ENCODE data around the gene SH3RF3. TPM values are rescaled to one million over a fixed set of nuclear protein-coding genes. Genes with fewer than 3 reads are reported as not detected.

The SH3RF3 gene
- total RNA-seq, 1 experiment from 2014 or later, result not detected

DNA sequence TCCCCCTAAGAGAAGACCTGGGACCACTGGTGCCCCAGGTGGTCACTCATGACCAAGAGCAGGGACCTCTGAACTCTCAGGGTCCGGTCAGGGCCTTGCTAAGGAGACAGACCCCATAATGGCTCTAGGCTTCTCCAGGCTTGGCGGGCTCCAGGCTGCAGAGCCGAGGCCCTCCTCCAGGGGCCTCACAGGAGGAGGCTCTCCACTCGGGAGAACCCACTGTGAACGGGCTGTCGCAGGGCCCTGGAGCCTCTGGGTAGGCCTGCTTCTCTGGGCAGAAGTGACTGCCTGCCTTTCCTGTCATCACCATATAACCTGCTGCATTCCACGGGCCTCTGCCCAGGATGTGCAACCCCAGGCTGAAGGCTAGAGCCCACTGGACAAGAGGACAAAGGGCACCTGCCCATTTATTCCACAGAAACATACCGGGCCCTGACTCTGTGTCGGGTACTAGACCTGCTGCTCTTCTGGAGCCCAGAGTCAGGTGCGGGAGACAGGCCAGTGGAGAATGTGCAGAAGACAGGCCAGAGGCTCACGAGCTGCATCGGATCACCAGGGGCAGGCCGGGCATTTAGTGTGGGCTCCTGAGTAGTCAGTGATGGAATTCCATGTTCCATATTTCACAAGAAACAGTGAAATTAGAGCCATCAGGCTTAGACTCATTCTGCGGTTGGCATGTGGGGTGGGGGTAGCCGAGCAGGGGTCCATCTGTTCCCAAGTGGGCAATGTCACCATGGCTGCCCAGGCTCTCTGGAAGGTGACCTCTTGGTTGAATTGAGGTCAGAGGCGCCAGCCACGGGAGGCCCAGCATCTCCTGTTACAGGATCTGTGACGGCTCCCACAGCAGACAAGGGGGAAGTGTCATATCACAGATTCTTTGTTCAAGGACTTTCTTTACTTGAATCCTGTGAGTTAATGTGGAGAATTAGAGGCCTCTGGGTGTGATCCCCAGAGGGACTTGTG, 220.8 kb downstream of the SH3RF3 start:
- peak; percentile 58 for ATAC-seq
- Histone ChIP-seq H3K9me3 (ENCODE audit: control insufficient read depth in 1 of 2, insufficient read depth in 1 of 2, low read depth in 1 of 2, low read length in 2 of 2) (no peaks in the 10 kb centered on the region), H4K20me1 (ENCODE audit: insufficient read depth) (no peaks in the 10 kb centered on the region), H3K4me1 (ENCODE audit: control insufficient read depth in 1 of 2, insufficient read depth in 2 of 2, low read length in 2 of 2) (no peaks in the 10 kb centered on the region), H2AFZ (ENCODE audit: low read depth, low read length, poor library complexity, severe bottlenecking) (no peak overlapping the region), H3K4me3 (replicated peaks in 1 of 2; ENCODE audit: low read depth in 1 of 2, low read length in 2 of 2) (no peak overlapping the region), H3K9ac (ENCODE audit: low read length) (no peak overlapping the region), H3K27ac (ENCODE audit: low read depth, low read length) (no peak overlapping the region), H3K4me2 (ENCODE audit: low read length) (no peak overlapping the region), H3K9me2 (ENCODE audit: insufficient read depth) (no peaks in the 10 kb centered on the region), H3K79me2 (ENCODE audit: insufficient read depth, low read length) (no peaks in the 10 kb centered on the region), H3K36me3 (ENCODE audit: control insufficient read depth in 1 of 2, insufficient read depth in 2 of 2, low read length in 2 of 2) (no peaks in the 10 kb centered on the region), H3K27me3 (ENCODE audit: insufficient read depth, low read length) (peaks cover 6% of the 10 kb centered on the region; the same call in 1 of the 2 replicates)
- ChIA-PET CTCF (no interaction called here), RAD21 (ENCODE audit: low non-redundant PET in 1 of 2, low total read pairs in 2 of 2, uncharacterized antibody in 2 of 2, unreplicated experiment in 2 of 2) (no interaction called here), POLR2A (no interaction called here)
- BruUV-seq (replicated peaks), result no TSS peak
- DNase-seq (ENCODE audit: low read depth, low spot score), result no peak
- intact Hi-C loops (cut with micrococcal nuclease), result no loop called here
- TF ChIP-seq, protein P1, sequence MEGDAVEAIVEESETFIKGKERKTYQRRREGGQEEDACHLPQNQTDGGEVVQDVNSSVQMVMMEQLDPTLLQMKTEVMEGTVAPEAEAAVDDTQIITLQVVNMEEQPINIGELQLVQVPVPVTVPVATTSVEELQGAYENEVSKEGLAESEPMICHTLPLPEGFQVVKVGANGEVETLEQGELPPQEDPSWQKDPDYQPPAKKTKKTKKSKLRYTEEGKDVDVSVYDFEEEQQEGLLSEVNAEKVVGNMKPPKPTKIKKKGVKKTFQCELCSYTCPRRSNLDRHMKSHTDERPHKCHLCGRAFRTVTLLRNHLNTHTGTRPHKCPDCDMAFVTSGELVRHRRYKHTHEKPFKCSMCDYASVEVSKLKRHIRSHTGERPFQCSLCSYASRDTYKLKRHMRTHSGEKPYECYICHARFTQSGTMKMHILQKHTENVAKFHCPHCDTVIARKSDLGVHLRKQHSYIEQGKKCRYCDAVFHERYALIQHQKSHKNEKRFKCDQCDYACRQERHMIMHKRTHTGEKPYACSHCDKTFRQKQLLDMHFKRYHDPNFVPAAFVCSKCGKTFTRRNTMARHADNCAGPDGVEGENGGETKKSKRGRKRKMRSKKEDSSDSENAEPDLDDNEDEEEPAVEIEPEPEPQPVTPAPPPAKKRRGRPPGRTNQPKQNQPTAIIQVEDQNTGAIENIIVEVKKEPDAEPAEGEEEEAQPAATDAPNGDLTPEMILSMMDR (IDR thresholded peaks at IDR 0.05 in 2 of 3, conservative IDR thresholded peaks at IDR 0.05 in 1 of 3; ENCODE audit: borderline replicate concordance in 1 of 3, insufficient read depth in 1 of 3, low read depth in 2 of 3, low read length in 2 of 3), result peak in 1 of 3 experiments; percentile 6; a peak in 1 of 6 replicates
- no peak for TF ChIP-seq JUND (IDR thresholded peaks at IDR 0.05)

DNA sequence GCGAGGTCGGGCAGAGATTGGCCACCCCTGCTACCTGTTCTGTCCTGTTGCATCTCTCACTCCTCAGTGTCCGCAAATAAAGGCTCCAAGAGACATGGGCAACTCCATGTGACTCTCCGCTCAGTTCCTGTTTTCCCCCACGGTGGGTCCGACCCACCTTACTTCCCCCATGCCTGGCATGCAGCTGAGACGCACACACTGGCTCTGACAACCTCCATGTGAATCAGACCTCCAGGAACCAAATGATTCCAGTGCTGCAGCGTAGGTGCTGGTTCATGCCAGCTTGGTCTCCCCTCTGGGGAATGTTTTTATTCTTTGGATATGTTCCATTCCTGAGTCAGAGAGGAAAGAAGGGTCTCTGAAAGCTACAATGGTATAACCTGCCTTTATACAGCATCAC, 221.5 kb downstream of the SH3RF3 start:
- ChIA-PET RAD21 (ENCODE audit: low non-redundant PET in 1 of 2, low total read pairs in 2 of 2, uncharacterized antibody in 2 of 2, unreplicated experiment in 2 of 2) (no interaction called here), CTCF (no interaction called here), POLR2A (no interaction called here)
- H3K9me3 ChIP-seq (ENCODE audit: control insufficient read depth in 1 of 2, insufficient read depth in 1 of 2, low read depth in 1 of 2, low read length in 2 of 2), result no peaks in the 10 kb centered on the region
- H2AFZ ChIP-seq (ENCODE audit: low read depth, low read length, poor library complexity, severe bottlenecking), result no peak overlapping the region
- H3K27ac ChIP-seq (ENCODE audit: low read depth, low read length), result no peak overlapping the region
- H3K27me3 ChIP-seq (ENCODE audit: insufficient read depth, low read length), result 0 out of 2 replicates have a peak, but pooled peaks cover 6% of the 10 kb centered on the region
- no peak overlapping the region for H3K9ac ChIP-seq (ENCODE audit: low read length)
- no peaks in the 10 kb centered on the region for H3K4me1 ChIP-seq (ENCODE audit: control insufficient read depth in 1 of 2, insufficient read depth in 2 of 2, low read length in 2 of 2)
- DNase-seq (ENCODE audit: low read depth, low spot score) (no peak), ATAC-seq (no peak)
- no peak overlapping the region for H3K4me3 ChIP-seq (replicated peaks in 1 of 2; ENCODE audit: low read depth in 1 of 2, low read length in 2 of 2)
- intact Hi-C loops (cut with micrococcal nuclease), result no loop called here
- H3K36me3 ChIP-seq (ENCODE audit: control insufficient read depth in 1 of 2, insufficient read depth in 2 of 2, low read length in 2 of 2), result no peaks in the 10 kb centered on the region
- no peaks in the 10 kb centered on the region for H3K9me2 ChIP-seq (ENCODE audit: insufficient read depth)
- no peaks in the 10 kb centered on the region for H3K79me2 ChIP-seq (ENCODE audit: insufficient read depth, low read length)
- H3K4me2 ChIP-seq (ENCODE audit: low read length), result no peak overlapping the region
- H4K20me1 ChIP-seq (ENCODE audit: insufficient read depth), result no peaks in the 10 kb centered on the region
- BruUV-seq (replicated peaks), result no TSS peak
- TF ChIP-seq, protein P1 (IDR thresholded peaks at IDR 0.05 in 2 of 3, conservative IDR thresholded peaks at IDR 0.05 in 1 of 3; ENCODE audit: borderline replicate concordance in 1 of 3, insufficient read depth in 1 of 3, low read depth in 2 of 3, low read length in 2 of 3), result no peak
- TF ChIP-seq YY1 (IDR thresholded peaks at IDR 0.05; ENCODE audit: extremely low read depth, insufficient replicate concordance, low read depth, low read length) (no peak), ZNF274 (IDR thresholded peaks at IDR 0.05; ENCODE audit: low read depth, low read length) (no peak), TCF7L2 (IDR thresholded peaks at IDR 0.05; ENCODE audit: borderline replicate concordance, extremely low read depth, insufficient read depth, insufficient read length) (no peak), FOSL1 (IDR thresholded peaks at IDR 0.05; ENCODE audit: low read depth) (no peak), SIN3A (IDR thresholded peaks at IDR 0.05; ENCODE audit: low read depth) (no peak), POLR2AphosphoS5 (IDR thresholded peaks at IDR 0.05; ENCODE audit: low read depth, low read length) (no peak), EZH2 (IDR thresholded peaks at IDR 0.05) (no peak), SP1 (IDR thresholded peaks at IDR 0.05; ENCODE audit: low read depth) (no peak), POLR2A (IDR thresholded peaks at IDR 0.05; ENCODE audit: borderline replicate concordance, extremely low read depth, insufficient read depth, insufficient read length) (no peak), ELF1 (IDR thresholded peaks at IDR 0.05; ENCODE audit: borderline replicate concordance, low read depth) (no peak), CBX3 (IDR thresholded peaks at IDR 0.05; ENCODE audit: low read depth) (no peak), EZH2phosphoT487 (IDR thresholded peaks at IDR 0.05; ENCODE audit: borderline replicate concordance) (no peak)
- TF ChIP-seq, protein P2, sequence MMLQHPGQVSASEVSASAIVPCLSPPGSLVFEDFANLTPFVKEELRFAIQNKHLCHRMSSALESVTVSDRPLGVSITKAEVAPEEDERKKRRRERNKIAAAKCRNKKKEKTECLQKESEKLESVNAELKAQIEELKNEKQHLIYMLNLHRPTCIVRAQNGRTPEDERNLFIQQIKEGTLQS (IDR thresholded peaks at IDR 0.05), result no peak

All from HCT116 (cell line).